GM21381 (cell line): ENCODE results near the gene CLDN4.

Experiments used
- ATAC-seq: cut with Tn5 transposase; IDR thresholded peaks from one replicate; pipeline ENCODE4 v1.9.1; 2021; ENCODE audit warnings: mild to moderate bottlenecking, moderate library complexity; ENCODE audit not compliant: unreplicated experiment

The CLDN4 gene

DNA sequence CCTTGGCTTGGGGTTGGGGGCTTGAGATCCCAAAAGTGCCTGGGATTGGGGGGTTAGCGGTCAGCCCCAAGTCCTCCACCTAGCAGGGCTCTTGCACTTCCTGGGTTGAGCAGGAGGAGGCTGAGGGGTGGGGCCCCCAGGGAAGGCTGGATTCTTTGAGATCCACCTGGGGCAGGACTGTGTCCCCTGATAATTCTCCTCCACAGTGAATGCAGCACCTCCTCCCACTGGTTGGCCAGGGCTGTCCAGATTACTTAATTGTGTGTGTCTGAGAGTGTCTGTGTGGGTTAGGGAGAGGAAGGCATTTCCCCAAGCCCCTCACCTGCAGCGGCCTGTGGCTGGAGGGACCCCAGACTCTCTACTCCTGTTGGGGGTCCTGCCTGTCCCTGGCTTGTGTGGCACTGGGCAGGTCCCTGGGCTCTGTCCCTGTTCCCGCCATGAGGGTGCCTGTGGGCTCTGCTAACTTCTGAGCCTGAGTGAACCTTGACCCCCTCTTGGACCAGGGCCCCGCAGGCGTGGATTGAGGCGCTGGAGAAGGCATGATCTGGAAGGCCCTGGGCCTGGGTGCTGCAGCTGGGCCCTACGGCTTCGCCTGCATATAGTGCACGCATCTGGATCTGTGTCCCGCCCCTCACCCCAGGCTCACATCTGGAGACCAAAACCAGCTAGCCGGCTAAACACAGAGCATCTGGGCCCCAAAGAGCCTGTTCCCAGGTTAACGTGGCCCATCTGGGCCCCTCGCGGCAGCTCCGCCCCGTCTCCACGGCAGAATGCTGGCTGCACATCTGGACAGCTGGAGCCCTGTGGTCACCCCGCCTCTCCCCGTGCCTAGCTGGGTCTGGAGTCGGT lies 40.6 kb downstream of the CLDN4 start:
- ATAC-seq, result no peak

- no peak for ATAC-seq
These were observed 41.5 kb downstream of the CLDN4 start for GRCh38 chr7:73872056-73872908.

DNA sequence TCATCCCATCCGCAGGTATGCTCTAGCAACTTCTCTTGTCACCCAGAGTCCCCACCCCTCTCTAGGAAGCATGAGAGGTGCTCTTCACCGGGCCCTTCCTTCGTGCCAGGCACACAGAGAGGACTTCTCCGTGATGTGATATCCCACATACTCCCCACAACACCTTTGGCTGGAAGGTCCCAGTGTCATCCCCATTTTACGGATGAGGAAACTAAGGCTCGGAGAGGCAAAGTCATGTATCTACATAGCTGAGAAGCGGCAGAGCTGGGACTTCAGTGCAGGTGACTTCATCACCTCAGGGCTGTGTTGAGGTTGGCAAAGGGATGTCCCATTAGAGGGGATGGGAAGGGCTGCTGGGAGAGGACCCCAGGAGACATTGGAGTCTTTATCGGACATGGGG lies 45.6 kb downstream of the CLDN4 start:
- no peak for ATAC-seq

GRCh38 chr7:73876973-73877372 lies 46.2 kb downstream of the CLDN4 start:
- ATAC-seq, result no peak

GRCh38 chr7:73879977-73880681 lies 49.3 kb downstream of the CLDN4 start:
- no peak for ATAC-seq

GRCh38 chr7:73880755-73881328 lies 50.0 kb downstream of the CLDN4 start:
- no peak for ATAC-seq

GRCh38 chr7:73881352-73882046 lies 50.7 kb downstream of the CLDN4 start:
- ATAC-seq, result no peak

- ATAC-seq, result no peak
These were observed 51.2 kb downstream of the CLDN4 start for GRCh38 chr7:73882047-73882402.
